Spleen (tissue), 11 donors: Measurements from ENCODE around the gene HLA-B. TPM values are rescaled to one million over a fixed set of nuclear protein-coding genes. Genes with fewer than 3 reads are reported as not detected.

Source experiments
- DNase-seq: peaks from one replicate; pipeline ENCODE4 v3.0.0-alpha.2; 2020
- H3K27ac ChIP-seq, 8 donors: fragments of 200-600 bp; sonication (generic) in 7 of 8; 1 replicate in 4 of 8; 2 replicates in 4 of 8; pipeline versions ENCODE4 v1.5.0 to v1.8.0; 2016 to 2021; ENCODE audit warnings: inconsistent platforms in 4 of 8, mild to moderate bottlenecking in 4 of 8, moderate library complexity in 1 of 8
- H3K27me3 ChIP-seq, 7 donors: fragments of 200-600 bp; sonication (generic) in 6 of 7; replicated peaks in 1 of 7; 1 replicate in 4 of 7; 2 replicates in 3 of 7; pipeline versions ENCODE4 v1.5.0 to v1.8.0; 2016 to 2021; ENCODE audit warnings: inconsistent platforms in 3 of 7, mild to moderate bottlenecking in 1 of 7
- H3K36me3 ChIP-seq, 6 donors: fragments of 200-600 bp; sonication (generic) in 5 of 6; 1 replicate in 4 of 6; 2 replicates in 2 of 6; pipeline versions ENCODE4 v1.5.0 to v1.8.0; 2016 to 2021; ENCODE audit warnings: inconsistent platforms in 2 of 6
- H3K4me1 ChIP-seq, 6 donors: fragments of 200-600 bp; sonication (generic) in 5 of 6; 1 replicate in 3 of 6; 2 replicates in 3 of 6; pipeline versions ENCODE4 v1.5.0 to v1.8.0; 2016 to 2021; ENCODE audit warnings: inconsistent platforms in 3 of 6
- H3K4me3 ChIP-seq, 8 donors: fragments of 200-600 bp; sonication (generic) in 7 of 8; 1 replicate in 4 of 8; 2 replicates in 4 of 8; pipeline versions ENCODE4 v1.5.0 to v1.8.0; 2016 to 2021; ENCODE audit warnings: inconsistent platforms in 4 of 8, mild to moderate bottlenecking in 4 of 8, moderate library complexity in 2 of 8
- H3K9me3 ChIP-seq, 8 donors: fragments of 200-600 bp; sonication (generic) in 7 of 8; 1 replicate in 4 of 8; 2 replicates in 4 of 8; pipeline versions ENCODE4 v1.5.0 to v1.8.0; 2016 to 2021; ENCODE audit warnings: inconsistent platforms in 4 of 8
- POLR2A ChIP-seq, 3 donors: fragments of 450-650 bp; IDR thresholded peaks; one replicate each; pipeline ENCODE4 v1.5.1; 2017; ENCODE audit warnings: antibody characterized with exemption in 3 of 3, mild to moderate bottlenecking in 1 of 3
- POLR2AphosphoS5 ChIP-seq, 3 donors: sonication (generic); formaldehyde crosslinking; IDR thresholded peaks; one replicate each; pipeline ENCODE4 v1.5.1; 2017; ENCODE audit warnings: antibody characterized with exemption in 3 of 3
- WGBS, 5 donors: extraction: QIAGEN DNeasy Blood & Tissue Kit in 3 of 5; methylation state at CpG; one replicate each; pipeline versions ENCODE4 v1.1.5 to v1.1.7; 2013 to 2018; 5-methylcytosine and 5-hydroxymethylcytosine counted together
- intact Hi-C: fragments of 100-400 bp; cut with DNase I; formaldehyde crosslinking; loops from one replicate; pipeline ENCODE4 v1.15.0; 2023; ENCODE audit warnings: low total_unique reads
- polyA plus RNA-seq, 3 donors: library from polyadenylated mRNA; stranded (reverse); fragments of 200-250 nt; gene quantifications; one replicate each; pipeline ENCODE4 v1.2.1, GENCODE V29; 2013
- total RNA-seq, 7 donors: library from RNA; depleted of rRNA in 3 of 7; stranded (reverse); fragments of >200 nt in 3 of 7; fragmentation: NEBNext Ultra II Directional in 4 of 7; extraction: Animal tissue kit (Norgen Biotek cat#: 25700) in 4 of 7; gene quantifications; one replicate each; pipeline versions ENCODE4 v1.1.0 to v1.2.1, GENCODE V29; 2016 to 2021
- TF ChIP-seq, protein P1 (sequence below), 11 experiments: fragments of 200-600 bp in 7 of 11; fragments of 450-650 bp in 4 of 11; sonication (generic) in 4 of 11; IDR thresholded peaks in 8 of 11; conservative IDR thresholded peaks in 3 of 11; 1 replicate in 7 of 11; 2 replicates in 4 of 11; pipeline versions ENCODE4 v1.4.0 to v1.8.0; 2016 to 2021; ENCODE audit warnings: antibody characterized with exemption in 11 of 11, inconsistent platforms in 4 of 11, mild to moderate bottlenecking in 1 of 11
- donor health status: healthy with polysubstance abuse.
- donor health status: DM: no; HTN: no; CAD: no; lungs with moderate emphysema.
- donor health status: DM: no; HTN: no; CAD: no.
- donor health status: Bipolar disorder and iron deficiency.
- donor health status: healthy.
- donor health status: DM: no; HTN: no; CAD: no.
- donor health status: DM: yes; HTN: yes; CAD: no.

The HLA-B gene
- total and polyA plus RNA-seq, 10 donors = 2,503 to 5,675 (median 4,667) TPM

DNA sequence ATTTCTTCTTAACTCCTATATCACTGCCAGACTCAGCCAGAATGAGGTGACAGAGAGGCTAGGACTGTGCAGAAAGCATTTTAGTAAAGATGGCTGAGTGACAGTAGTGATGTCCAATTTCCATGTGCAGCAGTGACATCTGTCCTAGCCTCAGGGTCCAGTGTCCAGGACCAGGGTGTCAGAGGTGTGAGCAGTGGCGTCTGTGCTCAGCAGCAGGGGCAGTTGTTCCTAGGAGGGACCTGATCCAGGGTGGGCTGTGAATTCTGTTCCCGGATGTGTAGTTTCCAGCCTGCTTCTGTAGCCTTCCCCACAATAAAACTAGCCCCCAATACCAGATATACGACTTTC lies 6.0 kb downstream of the HLA-B start:
- intact Hi-C loops = loop anchor here (5.0 kb wide), 1 partner anchor 79 kb away; the partner anchor contains the start of gene HLA-C
- Histone ChIP-seq H3K27ac (peak overlapping the region in 2 of 8 donors; percentile 18 to 46), H3K4me3 (no peak overlapping the region), H3K27me3 (no peaks in the 10 kb centered on the region), H3K36me3 (peaks cover 0 to 41% (median 27%) of the 10 kb centered on the region in 6 donors), H3K4me1 (peaks cover 19 to 49% (median 41%) of the 10 kb centered on the region in 6 donors), H3K9me3 (no peaks in the 10 kb centered on the region)
- 0 to 39% (median 0%) methylated on average over 3 of the region's 3 CpGs for WGBS, 5 donors
- DNase-seq = no peak
- TF ChIP-seq POLR2AphosphoS5 (IDR thresholded peaks at IDR 0.05) (peak in 1 of 3 donors; percentile 53), POLR2A (IDR thresholded peaks at IDR 0.05) (no peak)
- TF ChIP-seq, protein P1, sequence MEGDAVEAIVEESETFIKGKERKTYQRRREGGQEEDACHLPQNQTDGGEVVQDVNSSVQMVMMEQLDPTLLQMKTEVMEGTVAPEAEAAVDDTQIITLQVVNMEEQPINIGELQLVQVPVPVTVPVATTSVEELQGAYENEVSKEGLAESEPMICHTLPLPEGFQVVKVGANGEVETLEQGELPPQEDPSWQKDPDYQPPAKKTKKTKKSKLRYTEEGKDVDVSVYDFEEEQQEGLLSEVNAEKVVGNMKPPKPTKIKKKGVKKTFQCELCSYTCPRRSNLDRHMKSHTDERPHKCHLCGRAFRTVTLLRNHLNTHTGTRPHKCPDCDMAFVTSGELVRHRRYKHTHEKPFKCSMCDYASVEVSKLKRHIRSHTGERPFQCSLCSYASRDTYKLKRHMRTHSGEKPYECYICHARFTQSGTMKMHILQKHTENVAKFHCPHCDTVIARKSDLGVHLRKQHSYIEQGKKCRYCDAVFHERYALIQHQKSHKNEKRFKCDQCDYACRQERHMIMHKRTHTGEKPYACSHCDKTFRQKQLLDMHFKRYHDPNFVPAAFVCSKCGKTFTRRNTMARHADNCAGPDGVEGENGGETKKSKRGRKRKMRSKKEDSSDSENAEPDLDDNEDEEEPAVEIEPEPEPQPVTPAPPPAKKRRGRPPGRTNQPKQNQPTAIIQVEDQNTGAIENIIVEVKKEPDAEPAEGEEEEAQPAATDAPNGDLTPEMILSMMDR (IDR thresholded peaks at IDR 0.05 in 8 of 11, conservative IDR thresholded peaks at IDR 0.05 in 3 of 11) = no peak

DNA sequence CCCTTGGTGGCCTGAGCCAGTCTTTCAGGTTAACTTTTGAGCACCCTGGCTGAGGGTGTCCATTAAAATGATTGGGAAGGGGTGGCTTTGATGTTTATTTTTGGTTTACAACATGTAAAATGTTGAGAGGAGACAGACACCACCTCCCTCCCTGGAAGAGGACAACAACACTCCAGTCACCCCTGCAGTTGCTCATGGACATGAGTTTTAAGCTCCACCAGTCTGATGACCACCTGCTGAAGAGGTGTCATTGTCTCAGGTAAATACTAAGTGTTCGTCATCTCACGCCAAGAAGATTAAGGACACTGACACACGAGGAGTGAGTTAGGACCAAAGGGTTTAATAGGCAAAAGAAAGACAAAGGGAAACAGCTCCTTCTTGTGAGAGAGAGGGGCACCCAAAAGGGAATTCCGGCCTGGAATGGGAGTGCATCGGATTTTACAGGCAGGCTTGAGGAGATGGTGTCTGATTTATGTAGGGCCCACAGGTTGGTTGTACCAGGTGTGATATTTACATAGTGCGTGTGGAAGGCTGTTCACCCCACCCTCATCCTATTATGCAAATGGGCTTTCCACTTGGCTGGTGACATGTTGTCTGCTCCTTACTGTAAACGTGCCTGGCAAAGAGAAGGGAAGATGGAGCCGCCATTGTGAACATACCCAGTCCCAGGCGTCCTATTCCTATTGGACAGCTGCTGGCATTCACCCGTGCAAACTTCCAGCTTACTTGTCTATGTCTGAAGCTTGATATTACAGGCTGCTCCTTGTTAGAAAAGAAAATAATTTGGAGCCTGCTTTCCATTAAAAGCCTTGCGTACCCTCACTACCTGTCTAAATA lies 6.6 kb downstream of the HLA-B start:
- peak overlapping the region in 2 of 8 donors; percentile 18 to 46 for H3K27ac ChIP-seq
- peaks cover 0 to 35% (median 23%) of the 10 kb centered on the region in 6 donors for H3K36me3 ChIP-seq
- intact Hi-C loops = loop anchor here (5.0 kb wide), 1 partner anchor 78 kb away; the partner anchor contains the start of gene HLA-C
- no peak for DNase-seq
- 58 to 70% (median 62%) methylated on average over 11 of the region's 11 CpGs for WGBS, 5 donors
- peaks cover 19 to 46% (median 38%) of the 10 kb centered on the region in 6 donors for H3K4me1 ChIP-seq
- no peaks in the 10 kb centered on the region for H3K27me3 ChIP-seq
- no peaks in the 10 kb centered on the region for H3K9me3 ChIP-seq
- H3K4me3 ChIP-seq = no peak overlapping the region
- TF ChIP-seq POLR2A (IDR thresholded peaks at IDR 0.05) (no peak), POLR2AphosphoS5 (IDR thresholded peaks at IDR 0.05) (peak in 1 of 3 donors; percentile 37)
- TF ChIP-seq, protein P1 (IDR thresholded peaks at IDR 0.05 in 8 of 11, conservative IDR thresholded peaks at IDR 0.05 in 3 of 11) = no peak

DNA sequence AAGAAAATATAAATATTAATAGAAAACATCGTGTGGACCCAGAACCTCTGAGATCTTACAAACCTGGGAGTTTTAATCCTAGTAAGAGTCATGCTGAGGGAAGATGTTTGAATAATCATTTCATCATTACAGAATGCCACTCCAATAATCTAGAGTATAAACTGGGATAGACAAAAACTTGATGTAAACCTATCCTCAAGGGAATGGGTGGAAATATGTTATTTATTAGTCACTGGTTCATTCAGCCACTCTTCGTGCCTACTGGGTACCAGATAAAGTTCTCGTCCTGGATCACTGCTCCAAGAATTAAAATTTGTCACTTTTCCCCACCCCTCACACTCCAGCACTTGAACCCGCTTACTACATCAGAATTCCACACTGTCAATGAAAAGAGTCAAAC lies 7.7 kb downstream of the HLA-B start:
- H3K9me3 ChIP-seq = no peaks in the 10 kb centered on the region
- TF ChIP-seq, protein P1 (IDR thresholded peaks at IDR 0.05 in 8 of 11, conservative IDR thresholded peaks at IDR 0.05 in 3 of 11) = no peak
- TF ChIP-seq POLR2A (IDR thresholded peaks at IDR 0.05) = no peak
- no peak for TF ChIP-seq POLR2AphosphoS5 (IDR thresholded peaks at IDR 0.05)
- no peaks in the 10 kb centered on the region for H3K27me3 ChIP-seq
- no peak overlapping the region for H3K27ac ChIP-seq
- peaks cover 11 to 35% (median 27%) of the 10 kb centered on the region in 6 donors for H3K4me1 ChIP-seq
- H3K4me3 ChIP-seq = no peak overlapping the region
- H3K36me3 ChIP-seq = peaks cover 0 to 24% (median 12%) of the 10 kb centered on the region in 6 donors
- intact Hi-C loops = no loop called here
- DNase-seq = no peak
- WGBS, 5 donors = 62 to 82% (median 77%) methylated on average over 4 of the region's 4 CpGs

DNA sequence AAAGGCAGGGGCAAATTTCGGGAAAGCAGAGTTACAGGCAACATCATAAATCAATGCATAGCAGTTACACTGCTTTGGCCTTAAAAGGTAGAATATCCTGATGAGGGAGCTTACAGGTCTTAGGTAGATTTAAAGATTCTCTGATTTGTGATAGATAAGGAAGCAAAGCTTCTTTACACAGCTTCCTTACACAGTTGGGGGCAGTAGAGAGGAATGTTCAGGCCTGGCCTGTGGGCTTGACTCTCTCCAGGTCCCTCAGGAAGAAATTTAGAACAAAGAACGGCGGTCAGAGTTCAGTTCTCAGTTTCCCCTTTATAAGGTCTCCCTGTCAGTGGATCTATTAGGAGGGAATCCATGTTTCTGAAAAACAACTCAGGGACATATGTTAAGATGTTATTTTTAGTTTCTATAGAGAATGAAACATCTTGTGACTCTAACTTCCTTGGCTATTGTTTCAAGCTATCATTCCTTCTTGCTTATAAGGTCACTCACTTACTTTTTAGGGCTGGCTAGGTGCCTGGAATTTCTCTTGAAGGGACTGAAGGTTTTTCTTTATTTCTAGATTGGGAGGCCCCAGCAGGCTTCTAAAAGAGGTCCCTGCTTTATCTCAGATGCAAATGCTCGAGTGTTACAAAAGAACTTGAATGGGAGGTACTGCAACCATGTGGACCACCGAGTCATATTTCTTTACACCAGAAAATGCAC lies 11.8 kb downstream of the HLA-B start:
- Histone ChIP-seq H3K27me3 (no peaks in the 10 kb centered on the region), H3K4me1 (no peaks in the 10 kb centered on the region), H3K36me3 (no peaks in the 10 kb centered on the region), H3K27ac (no peak overlapping the region), H3K9me3 (peaks cover 0 to 11% (median 2%) of the 10 kb centered on the region in 8 donors), H3K4me3 (no peak overlapping the region)
- 53 to 78% (median 64%) methylated on average over 5 of the region's 5 CpGs for WGBS, 5 donors
- TF ChIP-seq POLR2AphosphoS5 (IDR thresholded peaks at IDR 0.05) = no peak
- TF ChIP-seq POLR2A (IDR thresholded peaks at IDR 0.05) = no peak
- TF ChIP-seq, protein P1 (IDR thresholded peaks at IDR 0.05 in 8 of 11, conservative IDR thresholded peaks at IDR 0.05 in 3 of 11) = no peak
- no peak for DNase-seq
- intact Hi-C loops = no loop called here
